ENCODE data around the gene LCOR.

DNA sequence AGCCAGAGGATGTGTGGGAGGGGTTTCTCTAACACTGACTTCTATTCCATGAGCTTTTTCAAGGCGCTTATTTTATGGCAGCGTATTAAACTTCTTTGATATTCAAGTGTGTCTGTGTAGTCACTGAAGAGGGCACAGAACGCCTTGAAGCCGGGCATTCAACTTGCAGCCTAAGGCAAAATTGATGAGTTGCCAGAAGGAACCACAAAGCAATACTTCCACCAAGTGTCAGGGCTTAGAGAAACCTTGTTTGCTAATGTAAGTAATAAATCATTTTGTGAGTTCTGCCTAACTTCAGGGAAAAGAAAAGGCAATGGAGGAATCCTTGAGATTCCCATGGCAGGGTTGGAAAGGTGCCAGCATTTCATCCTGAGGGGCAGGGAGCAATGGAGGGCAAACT, 163.8 kb downstream of the LCOR start:
- TF ChIP-seq CTCF (IDR thresholded peaks at IDR 0.05 in 4 of 5, conservative IDR thresholded peaks at IDR 0.05 in 1 of 5) = no peak
- no peak for TF ChIP-seq POLR2A (IDR thresholded peaks at IDR 0.05)
